Endothelial cell of coronary artery (primary cell): Measurements from ENCODE around the gene COPS4. TPM values are rescaled to one million over a fixed set of nuclear protein-coding genes. Genes with fewer than 3 reads are reported as not detected.

Source experiments
- total RNA-seq: library from RNA; depleted of rRNA; stranded (reverse); fragments of >200 nt; gene quantifications from 2 replicates; pipeline ENCODE4 v1.2.3, GENCODE V29; 2014

Gene COPS4
- 60.6 and 71.0 TPM in 2 replicates for total RNA-seq

GRCh38 chr4:83034630-83035494 is at the start of gene COPS4:
Gene COPS4 (plus strand): TSS chr4:83035183. CDS start chr4:83035225, 42 bp downstream.

GRCh38 chr4:83010522-83011318 is 24.3 kb upstream of the COPS4 start, which contains the start of gene LIN54:
Gene LIN54 (minus strand): TSS chr4:83010823. CDS start chr4:82984844, 25,979 bp downstream.

GRCh38 chr4:83114576-83114975 is 79.6 kb downstream of the COPS4 start, which contains the start of gene PLAC8:
Gene PLAC8 (minus strand): TSS chr4:83114729. CDS start chr4:83107921, 6,808 bp downstream.

Other genes with a start within 250 kb of the COPS4 start
- 37.3 and 52.5 TPM in 2 replicates for gene SCD5, start 236.4 kb upstream of the COPS4 start, total RNA-seq
- 200 and 244 TPM in 2 replicates for gene SEC31A, start 144.0 kb upstream of the COPS4 start, total RNA-seq
- gene THAP9, start 134.4 kb upstream of the COPS4 start, total RNA-seq: 4.1 and 5.0 TPM in 2 replicates
- gene LIN54, start 24.4 kb upstream of the COPS4 start, total RNA-seq: 7.2 and 10.5 TPM in 2 replicates
- 0.09 TPM in 1 of 2 replicates, not detected in the other for gene PLAC8, start 79.5 kb downstream of the COPS4 start, total RNA-seq
- gene COQ2, start 249.6 kb downstream of the COPS4 start, total RNA-seq: 9.7 and 17.4 TPM in 2 replicates